HG02885 (cell line): ENCODE data around the gene LPAR5.
A peak's percentile ranks its signal among the peaks of the same experiment; 100 is the strongest.

Experiments
- ATAC-seq: cut with Tn5 transposase; IDR thresholded peaks from one replicate; pipeline ENCODE4 v1.9.1; 2021; ENCODE audit warnings: mild to moderate bottlenecking; ENCODE audit not compliant: unreplicated experiment, poor library complexity

Gene LPAR5

DNA sequence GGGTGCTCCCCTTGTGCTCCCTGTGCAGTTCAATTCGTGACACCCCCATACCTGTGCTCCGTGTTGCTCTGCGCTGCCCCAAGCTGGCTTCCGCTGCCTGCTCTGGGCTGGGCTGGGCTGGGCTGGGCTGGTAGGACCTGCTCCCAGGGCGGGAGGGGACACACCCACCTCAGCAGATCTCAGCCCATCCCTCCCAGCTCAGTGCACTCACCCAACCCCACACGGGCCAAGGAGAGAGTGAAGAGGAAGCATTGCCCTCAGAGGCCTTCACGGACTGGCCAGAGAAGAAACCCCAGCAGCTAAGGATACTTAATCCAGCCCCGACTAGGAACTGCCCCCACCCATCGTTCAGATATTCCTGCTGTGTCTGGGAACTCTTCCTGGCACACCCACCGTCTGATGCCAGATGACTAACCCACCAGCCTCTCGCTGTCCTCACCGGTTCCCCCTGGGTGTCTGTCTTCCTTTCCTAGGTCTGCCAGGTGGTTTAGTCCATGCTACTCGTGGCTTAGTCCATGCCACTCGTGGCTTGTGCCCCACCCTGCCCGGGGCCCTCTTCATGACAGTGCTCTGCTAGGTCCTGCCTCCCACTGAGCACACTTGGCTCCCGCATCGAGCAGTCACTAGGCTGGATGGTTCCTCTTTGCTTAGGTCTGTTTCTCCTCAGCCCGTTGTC lies at the start of gene LPAR5:
Gene LPAR5, minus strand, starts transcription at position 104 of the 676 bp plus-strand sequence. CDS start 14,711 bp downstream, outside the sequence.
- ATAC-seq: peak; percentile 41

DNA sequence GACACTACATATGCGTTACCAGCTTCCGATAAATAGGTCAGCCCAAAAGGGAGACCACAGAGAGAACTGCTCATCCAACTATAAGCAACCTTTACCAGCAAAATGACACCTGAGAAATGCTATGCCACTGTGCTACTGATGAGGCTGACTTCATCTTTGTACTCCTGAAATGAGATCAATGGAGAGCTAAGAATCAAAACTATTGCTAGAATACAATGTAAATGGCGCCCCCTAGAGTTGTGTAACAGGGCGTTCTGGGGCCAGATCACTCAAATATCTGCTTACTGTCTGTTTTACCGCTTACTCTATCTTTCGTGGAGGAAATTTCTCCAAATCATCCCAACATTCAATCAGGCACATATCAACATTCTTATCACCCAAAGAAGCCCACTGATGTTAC lies 48.9 kb upstream of the LPAR5 start:
- no peak for ATAC-seq

DNA sequence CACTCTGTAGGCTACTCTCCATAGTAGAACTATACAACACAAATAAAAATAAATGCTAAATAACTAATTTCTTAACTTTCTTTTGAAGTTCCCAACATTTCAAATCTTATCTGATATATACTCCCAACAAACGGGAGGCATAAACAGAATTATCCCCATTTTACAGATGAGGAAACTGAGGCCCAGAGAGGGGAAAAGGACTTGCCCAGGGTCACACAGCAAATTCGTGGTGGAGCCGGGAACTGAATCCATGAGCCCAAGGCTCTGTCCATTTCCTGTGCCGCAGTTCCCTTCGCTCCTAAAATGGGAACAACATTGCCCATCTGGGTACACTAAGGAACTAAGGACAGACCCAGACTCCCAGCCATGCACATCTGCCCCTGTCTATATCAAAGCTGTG lies 41.2 kb upstream of the LPAR5 start:
- ATAC-seq: no peak

DNA sequence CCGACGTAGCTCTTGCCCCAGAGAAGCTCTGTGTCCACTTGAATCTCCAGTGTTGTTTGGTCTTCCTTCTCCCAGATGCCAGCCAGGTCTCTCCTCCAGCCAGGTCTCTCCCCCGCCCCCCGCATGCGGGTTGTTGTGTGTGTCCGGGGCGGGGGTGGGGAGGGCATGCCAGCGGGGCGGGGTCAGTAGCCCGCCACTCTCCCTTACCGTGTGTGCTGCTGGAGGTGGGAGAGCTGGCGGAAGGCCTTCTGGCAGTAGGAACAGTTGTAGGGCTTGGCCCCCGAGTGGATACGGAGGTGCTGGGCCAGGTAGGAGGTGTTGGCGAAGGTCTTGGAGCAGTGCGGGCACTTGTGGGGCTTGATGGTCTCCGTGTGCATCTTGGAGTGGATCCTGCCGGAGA lies 36.4 kb upstream of the LPAR5 start:
- no peak for ATAC-seq

DNA sequence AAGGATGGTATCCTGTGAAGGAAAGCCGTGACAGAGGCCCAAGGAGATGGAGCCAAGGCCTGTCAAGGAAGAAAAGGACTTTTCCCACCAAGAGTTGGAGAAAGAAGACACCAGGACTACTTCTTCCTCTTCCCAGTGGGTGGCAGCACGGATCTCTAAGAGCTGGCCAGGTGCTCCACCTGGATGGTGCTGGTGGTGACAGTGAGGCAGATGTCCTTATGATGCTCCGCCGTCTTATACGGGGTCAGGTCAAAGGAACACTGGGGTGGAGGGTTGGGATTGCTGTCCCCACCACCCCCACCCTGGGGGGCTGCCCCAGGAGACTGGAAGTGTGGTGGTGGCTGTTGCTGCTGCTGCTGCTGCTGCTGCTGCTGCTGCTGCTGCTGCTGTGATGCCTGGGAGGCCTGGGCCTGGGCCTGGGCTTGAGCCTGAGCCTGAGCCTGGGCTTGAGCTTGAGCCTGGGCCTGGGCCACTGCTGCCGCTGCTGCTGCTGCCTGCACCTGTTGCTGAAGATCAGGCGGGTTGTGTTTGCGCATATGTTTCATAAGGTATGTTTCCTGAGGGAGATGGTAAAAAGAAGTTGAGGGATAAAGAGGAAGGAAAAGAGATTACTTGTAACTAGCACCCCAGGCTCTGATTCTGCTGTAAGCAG lies 31.9 kb upstream of the LPAR5 start:
- ATAC-seq: no peak

DNA sequence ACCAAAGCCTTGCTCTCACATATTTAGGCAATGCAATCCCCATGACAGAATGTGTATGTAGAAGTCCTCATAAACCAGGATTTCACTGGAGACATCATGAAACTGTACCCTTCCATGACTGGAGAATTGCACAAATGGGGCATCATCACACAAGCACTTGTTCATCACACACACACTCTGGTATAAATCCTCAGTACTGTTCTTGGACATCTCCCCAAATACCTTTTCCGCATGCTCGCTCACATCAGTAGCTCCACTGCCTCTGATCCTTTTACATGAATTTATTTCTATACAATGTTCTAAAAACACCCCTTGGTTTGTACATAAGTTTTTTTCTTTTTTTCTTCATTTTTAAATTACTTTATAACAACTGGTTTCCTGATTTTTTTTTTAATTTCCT lies 30.5 kb upstream of the LPAR5 start:
- no peak for ATAC-seq

DNA sequence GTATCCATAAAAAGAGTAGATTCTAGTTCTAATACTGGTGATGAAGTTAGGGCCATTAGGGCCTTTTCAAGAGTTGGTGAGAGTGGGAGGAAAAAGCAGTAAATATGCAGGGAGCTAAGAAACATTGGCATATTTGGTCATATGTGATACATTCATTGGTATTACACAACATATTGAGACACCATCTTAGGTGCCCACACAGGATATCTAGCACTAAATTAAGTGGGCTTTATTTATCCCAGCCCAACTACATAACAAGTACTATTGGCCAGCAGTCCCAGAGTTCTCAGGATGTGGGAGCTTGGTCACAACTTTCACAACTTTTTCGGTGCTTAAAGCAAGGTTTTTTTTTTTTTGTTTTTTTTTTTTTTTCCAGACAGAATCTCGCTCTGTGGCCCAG lies 29.1 kb upstream of the LPAR5 start:
- ATAC-seq: no peak

DNA sequence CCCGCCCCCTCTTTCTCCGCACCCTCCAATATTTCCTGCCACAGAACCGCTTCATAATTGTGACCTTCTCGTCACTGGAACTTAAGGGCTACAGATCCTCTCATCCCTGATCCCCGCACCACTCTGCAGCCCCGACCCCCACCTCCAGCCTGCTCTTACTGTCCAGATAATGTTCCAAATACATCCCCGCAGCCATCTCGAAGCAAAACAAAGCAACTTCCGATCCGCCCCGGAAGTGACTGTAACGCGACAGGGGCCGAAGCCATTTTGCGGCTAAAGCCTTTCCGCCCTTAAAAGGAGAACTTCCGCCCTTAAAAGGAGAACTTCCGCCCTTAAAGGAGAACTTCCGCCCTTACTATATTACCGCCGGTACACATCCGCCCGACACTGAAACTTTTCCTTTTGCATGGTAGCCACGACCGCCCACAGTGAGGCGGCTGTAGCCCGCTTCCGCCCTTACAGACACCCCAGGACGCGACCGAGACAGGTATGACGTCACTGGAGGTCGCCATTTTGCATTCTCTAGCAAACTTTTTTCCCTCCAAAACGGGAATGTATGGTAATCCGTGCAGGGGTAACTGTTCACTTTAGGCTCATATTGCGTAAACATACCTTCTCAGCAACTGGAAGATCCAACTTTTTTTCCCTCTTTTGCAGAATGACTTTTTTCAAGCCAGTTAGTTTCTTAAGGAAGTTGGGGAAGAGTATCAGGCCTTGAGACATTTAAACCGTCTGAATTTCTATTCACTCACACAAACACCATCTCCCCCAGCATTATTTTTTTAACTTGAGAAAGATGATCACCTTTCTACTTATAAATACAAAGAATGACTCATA lies 27.4 kb upstream of the LPAR5 start, which contains the start of gene ING4:
Gene ING4, minus strand, starts transcription at position 214 of the 837 bp plus-strand sequence. Its CDS starts 18 bp downstream, at position 196.
- peak; percentile 98 for ATAC-seq

DNA sequence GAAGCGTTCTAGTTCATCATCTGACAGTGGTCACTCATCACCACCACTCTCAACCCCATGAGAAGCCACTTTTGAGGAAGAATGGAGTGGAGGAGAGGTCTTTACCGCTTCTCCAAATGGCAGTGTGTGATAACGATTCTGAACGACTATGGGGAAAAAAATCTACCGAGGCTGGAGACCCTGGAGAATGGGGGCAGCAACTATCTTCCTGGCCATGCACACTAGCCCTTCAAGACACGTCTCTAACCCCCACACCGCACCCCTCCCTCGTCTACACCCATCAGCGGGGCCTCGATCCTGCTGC lies 26.8 kb upstream of the LPAR5 start:
- ATAC-seq: no peak

DNA sequence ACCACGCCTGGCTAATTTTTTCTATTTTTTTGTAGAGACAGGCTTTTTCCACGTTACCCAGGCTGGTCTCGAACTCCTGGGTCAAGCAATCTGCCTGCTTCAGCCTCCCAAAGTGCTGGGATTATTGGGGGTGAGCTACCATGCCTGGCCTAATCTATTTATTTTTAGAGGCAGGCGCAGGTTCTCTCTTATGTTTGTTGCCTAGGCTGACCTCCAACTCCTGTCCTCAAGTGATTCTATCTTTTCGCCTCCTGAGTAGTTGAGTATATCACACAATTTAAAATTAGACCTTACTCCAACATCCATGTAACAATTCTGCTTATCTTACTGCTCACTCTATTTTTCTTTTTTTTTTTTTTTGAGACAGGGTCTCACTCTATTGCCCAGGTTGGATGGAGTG lies 18.2 kb upstream of the LPAR5 start:
- no peak for ATAC-seq

DNA sequence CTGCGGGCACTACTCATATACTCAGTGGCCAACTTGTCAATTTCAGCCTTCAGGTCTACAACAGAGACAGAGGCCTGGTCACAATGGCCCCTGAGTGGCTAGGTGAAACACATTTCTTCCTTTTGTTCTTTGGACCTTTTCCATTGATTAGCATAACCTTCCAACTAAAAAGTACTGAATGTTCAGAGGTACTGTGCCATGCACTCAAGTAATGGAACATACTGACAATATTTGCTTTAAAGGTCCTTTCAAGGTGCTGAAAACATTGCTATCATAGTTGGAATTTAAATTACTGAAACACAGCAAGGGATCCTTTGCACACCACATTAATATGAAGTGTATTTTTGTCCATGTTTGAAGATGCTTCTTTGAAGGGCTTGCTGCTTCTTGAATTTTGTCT lies 17.6 kb upstream of the LPAR5 start:
- ATAC-seq: no peak

DNA sequence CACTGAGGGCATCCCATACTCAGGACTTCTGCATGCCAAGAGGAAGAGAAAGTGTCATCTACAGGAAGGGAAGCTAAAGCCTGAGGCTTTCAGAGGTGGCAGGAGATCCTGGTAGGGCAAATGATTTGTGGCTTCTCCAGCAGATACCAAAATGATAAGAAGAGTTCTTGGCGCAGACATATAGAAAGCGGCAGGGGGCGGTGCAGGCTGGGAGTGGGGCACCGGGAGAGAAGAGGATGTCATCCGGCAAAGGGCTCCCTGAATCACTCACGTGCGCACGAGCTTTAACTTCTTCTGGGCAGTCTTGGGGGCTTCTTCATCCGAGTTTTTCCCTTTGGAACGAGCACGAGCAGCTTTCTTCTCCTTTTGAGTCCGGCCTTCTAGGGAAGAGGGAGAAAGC lies 16.6 kb upstream of the LPAR5 start:
- ATAC-seq: no peak

DNA sequence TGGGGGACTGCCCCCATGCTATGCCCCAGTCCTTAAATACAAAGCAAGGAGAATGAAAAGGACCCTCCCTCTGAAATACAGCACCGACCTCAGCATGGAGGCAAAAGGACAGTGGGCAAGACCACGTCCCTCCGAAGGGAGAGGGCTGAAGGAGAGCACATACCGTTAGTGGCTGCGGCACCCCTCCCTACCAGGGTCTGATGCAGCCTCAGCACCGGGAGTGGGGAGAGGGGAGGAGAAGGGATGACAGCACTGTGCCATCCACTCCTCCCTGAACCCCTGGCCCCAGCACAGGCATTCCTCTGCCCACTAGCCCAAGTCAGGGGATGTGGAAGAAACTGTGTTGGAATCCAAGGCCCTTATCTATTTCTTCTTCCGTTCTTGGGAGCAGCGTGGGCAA lies 15.1 kb upstream of the LPAR5 start:
- ATAC-seq: no peak

DNA sequence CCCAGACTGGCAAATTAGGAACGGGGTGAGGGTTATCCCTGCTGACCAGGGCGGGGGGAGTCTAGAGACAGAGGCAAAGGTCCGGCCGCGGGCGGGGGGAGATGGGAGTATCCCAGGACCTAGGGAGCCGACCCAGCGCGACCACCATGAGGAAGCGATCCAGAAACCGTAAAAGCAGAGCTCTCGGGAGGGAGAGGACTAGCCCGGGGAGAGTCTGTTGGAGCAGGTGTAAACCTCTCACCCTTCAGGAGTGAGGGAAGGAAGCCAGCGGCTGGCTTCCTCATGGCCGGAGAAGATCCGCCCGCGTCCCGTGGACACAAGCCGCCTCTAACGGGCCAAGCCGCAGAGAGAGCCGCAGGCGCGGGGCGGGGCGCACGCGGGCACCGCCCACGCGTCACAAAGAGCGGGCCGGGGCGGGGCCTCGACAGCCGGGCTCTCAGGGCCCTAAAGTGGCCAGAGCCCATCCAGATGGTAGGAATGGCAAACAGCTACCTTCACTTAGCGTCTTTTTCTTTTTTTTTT lies 11.4 kb upstream of the LPAR5 start, which contains the start of gene ACRBP:
Gene ACRBP, minus strand, starts transcription at position 350 of the 522 bp plus-strand sequence. Its CDS starts 66 bp downstream, at position 284.
- ATAC-seq: peak; percentile 48

DNA sequence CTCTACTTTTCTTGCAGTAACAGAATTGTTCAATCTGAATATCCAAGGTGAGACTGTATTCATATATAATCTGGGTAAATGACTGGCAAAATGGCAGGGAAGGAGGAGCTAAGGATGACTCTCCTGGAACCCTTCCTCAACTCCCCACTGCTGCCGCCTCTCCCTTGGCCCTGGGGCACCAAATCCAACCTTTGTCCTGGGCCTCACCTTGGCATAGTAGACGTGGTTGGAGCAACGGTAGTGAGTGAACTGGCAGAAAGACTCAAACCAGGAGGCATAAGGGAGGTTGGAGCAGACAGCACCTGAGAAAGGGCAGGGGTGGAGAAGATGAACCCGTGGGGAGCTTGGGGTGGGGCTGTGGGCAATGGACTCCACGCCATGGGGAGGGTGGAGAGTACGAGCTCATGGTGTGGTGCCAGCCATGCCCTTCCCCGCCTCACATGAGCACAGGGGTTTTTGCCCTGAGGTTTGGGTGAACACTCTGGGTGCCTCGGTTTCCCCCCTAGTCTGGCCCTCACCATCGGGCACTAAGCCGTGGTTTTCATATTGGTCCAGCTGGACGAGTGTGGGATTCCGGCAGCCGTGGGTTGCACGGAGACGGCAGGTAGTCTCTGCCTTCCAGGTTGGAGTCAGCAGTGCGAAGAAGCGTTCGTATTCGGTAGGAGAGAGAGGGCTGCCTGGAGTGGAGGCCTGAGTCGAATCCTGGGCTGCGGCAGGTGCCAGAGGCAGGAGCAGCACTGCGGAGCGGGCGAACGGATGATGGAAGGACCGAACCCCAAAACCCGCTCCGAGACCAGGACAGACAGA lies 10.7 kb upstream of the LPAR5 start:
- ATAC-seq: no peak

DNA sequence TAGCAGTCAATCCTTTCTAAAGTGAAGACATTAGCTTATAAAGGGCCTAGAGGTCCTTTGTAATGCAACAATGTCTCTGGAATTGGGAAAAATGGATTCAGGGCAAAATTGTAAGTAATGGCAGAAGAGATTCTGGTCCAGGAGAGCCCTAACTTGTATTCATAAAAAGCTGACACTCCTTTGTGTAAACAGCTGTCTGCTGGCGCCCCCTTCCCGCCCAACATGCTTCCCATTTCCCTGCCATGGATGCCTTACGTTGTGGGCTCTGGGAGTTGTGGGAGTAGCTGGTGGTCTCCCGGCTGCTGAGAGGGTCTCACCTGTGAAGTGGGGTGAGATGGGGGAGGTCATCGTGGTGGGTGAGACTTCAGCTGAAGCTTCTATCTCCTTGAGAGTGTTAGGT lies 9.1 kb upstream of the LPAR5 start:
- no peak for ATAC-seq

DNA sequence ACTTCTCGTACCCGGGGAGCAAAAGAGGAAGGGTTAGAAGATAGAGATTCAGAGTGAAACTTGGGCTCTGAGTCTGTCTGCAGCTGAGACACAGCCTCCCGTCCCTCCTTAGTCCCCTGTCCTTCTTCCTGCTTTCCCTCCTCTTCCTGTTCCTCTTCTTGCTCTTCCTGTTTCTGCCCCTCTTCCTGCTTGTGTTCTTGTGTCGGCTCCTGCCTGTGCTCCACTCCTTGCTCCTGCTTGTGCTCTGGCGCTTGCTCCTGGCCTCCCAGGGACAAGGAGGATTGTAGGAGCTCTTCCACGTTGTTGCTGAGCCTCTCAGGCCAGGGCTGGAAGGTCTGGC lies 8.5 kb upstream of the LPAR5 start:
- no peak for ATAC-seq

DNA sequence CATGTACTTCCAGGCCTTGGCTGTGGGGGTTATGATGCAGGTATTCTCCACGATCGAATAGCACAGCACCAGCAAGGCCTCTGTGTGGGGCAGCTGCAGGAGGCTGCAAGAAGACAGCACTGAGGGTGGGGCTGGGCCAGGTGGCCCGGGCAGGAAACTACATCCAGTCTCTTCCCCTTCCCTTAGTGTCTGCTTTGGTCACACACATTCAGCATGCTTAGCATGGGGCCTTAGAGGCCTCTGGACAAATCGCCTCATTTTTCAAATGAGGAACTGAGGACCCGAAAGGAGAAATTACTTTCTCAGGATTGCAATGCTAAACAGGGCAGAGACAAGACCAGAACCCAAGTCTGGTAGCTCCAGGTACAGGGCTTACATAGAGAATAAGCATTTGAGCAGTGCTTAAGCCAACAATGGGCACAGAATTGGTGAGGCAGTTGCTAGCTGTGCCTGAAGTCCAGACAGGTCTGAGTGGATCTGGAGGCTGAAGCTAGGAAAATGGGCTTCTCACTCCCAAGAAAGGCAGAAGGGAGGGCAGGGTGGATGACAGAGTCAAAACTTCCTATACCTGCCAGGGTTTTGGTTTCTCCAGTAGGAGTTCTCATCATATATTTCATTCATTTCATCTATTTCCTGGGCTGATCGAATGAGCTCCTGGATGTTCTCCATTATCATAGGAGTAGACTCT lies 8.0 kb upstream of the LPAR5 start:
- no peak for ATAC-seq

DNA sequence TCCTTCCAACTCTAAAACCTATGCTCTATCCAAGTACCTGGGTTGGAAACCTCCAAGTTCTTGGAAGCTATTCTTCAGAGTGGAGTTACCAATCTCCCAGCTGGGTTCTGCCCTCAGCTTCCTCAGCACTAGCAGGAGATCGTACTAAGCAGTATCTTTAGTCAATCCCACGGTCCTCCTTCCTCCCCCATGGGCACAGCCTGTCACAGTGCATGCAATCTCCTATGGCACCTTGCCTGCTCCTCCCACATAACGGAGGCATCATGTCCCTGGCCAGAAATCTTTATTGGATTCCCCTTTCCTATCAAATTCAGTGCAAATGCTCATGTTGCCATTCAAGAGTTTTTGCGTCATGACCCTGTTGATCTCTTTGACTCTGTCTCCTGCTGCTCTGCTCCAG lies 5.4 kb upstream of the LPAR5 start:
- ATAC-seq: no peak

DNA sequence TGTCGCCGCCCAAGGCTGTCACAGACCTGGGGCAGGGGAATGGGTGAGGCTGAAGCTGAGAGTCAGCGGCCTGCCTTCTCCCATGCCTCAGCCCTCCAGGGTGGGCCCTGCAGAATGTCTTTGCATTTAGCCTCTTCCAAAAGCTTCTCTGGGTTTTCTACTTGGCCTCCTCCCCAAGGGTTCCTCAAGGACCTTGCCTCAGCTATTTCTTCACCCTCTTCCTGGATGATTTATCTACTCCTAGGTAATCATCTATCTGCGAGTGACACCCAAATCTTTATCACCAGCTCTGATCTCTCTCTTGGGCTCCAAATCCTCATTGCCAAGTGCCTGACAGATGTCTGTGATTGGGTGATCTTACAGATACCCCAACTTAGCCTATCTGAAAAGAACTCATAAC lies 4.7 kb upstream of the LPAR5 start:
- ATAC-seq: no peak
